ENCODE measurements around the gene OR51Q1. TPM values are rescaled to one million over a fixed set of nuclear protein-coding genes. Genes with fewer than 3 reads are reported as not detected.

OR51Q1 gene
- total and polyA plus RNA-seq, 4 donors, result not detected

GRCh38 chr11:5405173-5405572 is 16.7 kb upstream of the OR51Q1 start:
- Histone ChIP-seq H3K9me3 (ENCODE audit: control insufficient read depth in 4 of 4, insufficient read depth in 3 of 4, low read length in 3 of 4) (peaks cover 0 to 4% (median 0%) of the 10 kb centered on the region in 4 donors), H3K4me3 (no peak overlapping the region), H3K4me1 (ENCODE audit: control insufficient read depth in 5 of 5, insufficient read depth in 5 of 5, low read length in 5 of 5) (no peaks in the 10 kb centered on the region), H3K36me3 (ENCODE audit: control insufficient read depth in 4 of 4, insufficient read depth in 4 of 4, low read length in 4 of 4) (no peaks in the 10 kb centered on the region), H3K27me3 (ENCODE audit: control insufficient read depth in 3 of 3, insufficient read depth in 3 of 3, low read length in 2 of 3) (no peaks in the 10 kb centered on the region), H3K27ac (ENCODE audit: low read depth in 1 of 2, low read length in 1 of 2) (no peak overlapping the region), H3K9ac (ENCODE audit: insufficient read depth in 1 of 2, low read length in 2 of 2) (no peak overlapping the region)
- DNase-seq, result no peak
- TF ChIP-seq CTCF (IDR thresholded peaks at IDR 0.05; ENCODE audit: control extremely low read depth, extremely low read depth), result no peak
- ATAC-seq (ENCODE audit: insufficient read depth, low FRiP score), result no peak

- ATAC-seq (ENCODE audit: insufficient read depth, low FRiP score), result no peak
- 70 to 79% methylated on average over 5 of the region's 5 CpGs for WGBS, 2 donors
- no peaks in the 10 kb centered on the region for H3K4me1 ChIP-seq (ENCODE audit: control insufficient read depth in 5 of 5, insufficient read depth in 5 of 5, low read length in 5 of 5)
These were observed 918 bp upstream of the OR51Q1 start for GRCh38 chr11:5420993-5421392.

GRCh38 chr11:5423131-5423530 is 1.2 kb downstream of the OR51Q1 start:
- Histone ChIP-seq H3K36me3 (ENCODE audit: control insufficient read depth in 4 of 4, insufficient read depth in 4 of 4, low read length in 4 of 4) (no peaks in the 10 kb centered on the region), H3K4me3 (no peak overlapping the region), H3K4me1 (ENCODE audit: control insufficient read depth in 5 of 5, insufficient read depth in 5 of 5, low read length in 5 of 5) (no peaks in the 10 kb centered on the region), H3K9ac (ENCODE audit: insufficient read depth in 1 of 2, low read length in 2 of 2) (no peak overlapping the region), H3K27ac (ENCODE audit: low read depth in 1 of 2, low read length in 1 of 2) (no peak overlapping the region), H3K9me3 (ENCODE audit: control insufficient read depth in 4 of 4, insufficient read depth in 3 of 4, low read length in 3 of 4) (no peaks in the 10 kb centered on the region), H3K27me3 (ENCODE audit: control insufficient read depth in 3 of 3, insufficient read depth in 3 of 3, low read length in 2 of 3) (no peaks in the 10 kb centered on the region)
- no peak for ATAC-seq (ENCODE audit: insufficient read depth, low FRiP score)
- DNase-seq, result no peak
- WGBS, 2 donors, result 49 to 87% methylated on average over 3 of the region's 3 CpGs
- no peak for TF ChIP-seq CTCF (IDR thresholded peaks at IDR 0.05; ENCODE audit: control extremely low read depth, extremely low read depth)

More at GRCh38 chr11:5420993-5421392, 918 bp upstream of the OR51Q1 start:
- Histone ChIP-seq H3K4me3 (no peak overlapping the region), H3K27me3 (ENCODE audit: control insufficient read depth in 3 of 3, insufficient read depth in 3 of 3, low read length in 2 of 3) (no peaks in the 10 kb centered on the region), H3K27ac (ENCODE audit: low read depth in 1 of 2, low read length in 1 of 2) (no peak overlapping the region), H3K9ac (ENCODE audit: insufficient read depth in 1 of 2, low read length in 2 of 2) (no peak overlapping the region), H3K9me3 (ENCODE audit: control insufficient read depth in 4 of 4, insufficient read depth in 3 of 4, low read length in 3 of 4) (no peaks in the 10 kb centered on the region), H3K36me3 (ENCODE audit: control insufficient read depth in 4 of 4, insufficient read depth in 4 of 4, low read length in 4 of 4) (no peaks in the 10 kb centered on the region)
- no peak for TF ChIP-seq CTCF (IDR thresholded peaks at IDR 0.05; ENCODE audit: control extremely low read depth, extremely low read depth)
- no peak for DNase-seq

- no peaks in the 10 kb centered on the region for H3K4me1 ChIP-seq (ENCODE audit: control insufficient read depth in 5 of 5, insufficient read depth in 5 of 5, low read length in 5 of 5)
- no peaks in the 10 kb centered on the region for H3K36me3 ChIP-seq (ENCODE audit: control insufficient read depth in 4 of 4, insufficient read depth in 4 of 4, low read length in 4 of 4)
- DNase-seq (no peak), ATAC-seq (ENCODE audit: insufficient read depth, low FRiP score) (no peak)
- H3K9me3 ChIP-seq (ENCODE audit: control insufficient read depth in 4 of 4, insufficient read depth in 3 of 4, low read length in 3 of 4), result no peaks in the 10 kb centered on the region
- H3K4me3 ChIP-seq, result no peak within 1 kb of the TSS
- no peak within 1 kb of the TSS for H3K27ac ChIP-seq (ENCODE audit: low read depth in 1 of 2, low read length in 1 of 2)
- H3K27me3 ChIP-seq (ENCODE audit: control insufficient read depth in 3 of 3, insufficient read depth in 3 of 3, low read length in 2 of 3), result no peaks in the 10 kb centered on the region
- H3K9ac ChIP-seq (ENCODE audit: insufficient read depth in 1 of 2, low read length in 2 of 2), result no peak within 1 kb of the TSS
- 39 to 40% methylated on average over 2 of the region's 2 CpGs for WGBS, 2 donors
- TF ChIP-seq CTCF (IDR thresholded peaks at IDR 0.05; ENCODE audit: control extremely low read depth, extremely low read depth), result no peak
These were observed 19.5 kb downstream of the OR51Q1 start, which contains the start of gene OR51I1 for GRCh38 chr11:5441414-5441813. Gene OR51I1 (minus strand): TSS chr11:5441514. CDS start chr11:5441514, 0 bp downstream.

Measured in lung (tissue), 12 donors.